Stomach smooth muscle (tissue), 2 donors: ENCODE results near the gene DUSP23.
A peak's percentile ranks its signal among the peaks of the same experiment; 100 is the strongest.

Source experiments
- H3K27ac ChIP-seq: one replicate; pipeline ENCODE4 v1.7.0; 2013; ENCODE audit warnings: mild to moderate bottlenecking, low read length, inconsistent platforms
- H3K27me3 ChIP-seq, 2 donors: one replicate each; pipeline ENCODE4 v1.7.0; 2013; ENCODE audit warnings: low read length in 2 of 2; ENCODE audit not compliant: insufficient read depth in 2 of 2, control insufficient read depth in 1 of 2
- H3K36me3 ChIP-seq, 2 donors: one replicate each; pipeline ENCODE4 v1.7.0; 2013; ENCODE audit warnings: low read length in 2 of 2; ENCODE audit not compliant: control insufficient read depth in 2 of 2, insufficient read depth in 2 of 2
- H3K4me1 ChIP-seq: one replicate; pipeline ENCODE4 v1.7.0; 2013; ENCODE audit warnings: low read length; ENCODE audit not compliant: control insufficient read depth, insufficient read depth
- H3K4me3 ChIP-seq, 2 donors: one replicate each; pipeline ENCODE4 v1.7.0; 2013; ENCODE audit warnings: low read length in 2 of 2
- H3K9ac ChIP-seq, 2 donors: one replicate each; pipeline ENCODE4 v1.7.0; 2013; ENCODE audit warnings: low read length in 2 of 2, mild to moderate bottlenecking in 1 of 2
- H3K9me3 ChIP-seq, 2 donors: one replicate each; pipeline ENCODE4 v1.7.0; 2013; ENCODE audit warnings: low read length in 2 of 2; ENCODE audit not compliant: control insufficient read depth in 2 of 2
- donor health status: healthy.
- donor health status: Pancreatic carcinoma.

The DUSP23 gene

GRCh38 chr1:159780583-159781582, at the start of gene DUSP23:
Gene DUSP23 (plus strand): TSS chr1:159780962. CDS start chr1:159781101, 139 bp downstream.
- peak within 1 kb of the TSS; percentile 42 for H3K27ac ChIP-seq

GRCh38 chr1:159737238-159737916, 43.4 kb upstream of the DUSP23 start:
- no peak overlapping the region for H3K9ac ChIP-seq
- no peaks in the 10 kb centered on the region for H3K27me3 ChIP-seq
- no peaks in the 10 kb centered on the region for H3K9me3 ChIP-seq
- H3K4me1 ChIP-seq: no peaks in the 10 kb centered on the region
- no peaks in the 10 kb centered on the region for H3K36me3 ChIP-seq
- H3K27ac ChIP-seq: no peak overlapping the region
- no peak overlapping the region for H3K4me3 ChIP-seq

More at GRCh38 chr1:159780583-159781582, at the start of gene DUSP23:
- Histone ChIP-seq H3K4me1 (peaks cover 9% of the 10 kb centered on the region), H3K27me3 (no peaks in the 10 kb centered on the region), H3K36me3 (no peaks in the 10 kb centered on the region), H3K4me3 (peak within 1 kb of the TSS; percentile 60 to 88), H3K9ac (peak within 1 kb of the TSS; percentile 61 to 72), H3K9me3 (no peaks in the 10 kb centered on the region)

- no peaks in the 10 kb centered on the region for H3K27me3 ChIP-seq
- no peak overlapping the region for H3K4me3 ChIP-seq
- H3K4me1 ChIP-seq: no peaks in the 10 kb centered on the region
- no peaks in the 10 kb centered on the region for H3K36me3 ChIP-seq
- H3K9ac ChIP-seq: no peak overlapping the region
- H3K9me3 ChIP-seq: no peaks in the 10 kb centered on the region
- no peak overlapping the region for H3K27ac ChIP-seq
Observed at GRCh38 chr1:159743651-159744410, 36.9 kb upstream of the DUSP23 start.

- no peaks in the 10 kb centered on the region for H3K4me1 ChIP-seq
- H3K9me3 ChIP-seq: no peaks in the 10 kb centered on the region
- H3K27me3 ChIP-seq: no peaks in the 10 kb centered on the region
- H3K36me3 ChIP-seq: no peaks in the 10 kb centered on the region
- H3K9ac ChIP-seq: no peak overlapping the region
- no peak overlapping the region for H3K27ac ChIP-seq
- H3K4me3 ChIP-seq: no peak overlapping the region
Observed at GRCh38 chr1:159746666-159747065, 34.1 kb upstream of the DUSP23 start.

- no peaks in the 10 kb centered on the region for H3K36me3 ChIP-seq
- no peaks in the 10 kb centered on the region for H3K4me1 ChIP-seq
- H3K27ac ChIP-seq: no peak overlapping the region
- H3K9me3 ChIP-seq: no peaks in the 10 kb centered on the region
- H3K4me3 ChIP-seq: no peak overlapping the region
- H3K9ac ChIP-seq: no peak overlapping the region
- no peaks in the 10 kb centered on the region for H3K27me3 ChIP-seq
Observed at GRCh38 chr1:159748370-159748769, 32.4 kb upstream of the DUSP23 start.

GRCh38 chr1:159749630-159750029, 31.1 kb upstream of the DUSP23 start:
- no peaks in the 10 kb centered on the region for H3K4me1 ChIP-seq
- H3K4me3 ChIP-seq: no peak overlapping the region
- no peak overlapping the region for H3K27ac ChIP-seq
- no peaks in the 10 kb centered on the region for H3K9me3 ChIP-seq
- no peaks in the 10 kb centered on the region for H3K36me3 ChIP-seq
- H3K9ac ChIP-seq: no peak overlapping the region
- H3K27me3 ChIP-seq: no peaks in the 10 kb centered on the region

- H3K27ac ChIP-seq: no peak overlapping the region
Observed at GRCh38 chr1:159750621-159751020, 30.1 kb upstream of the DUSP23 start.

GRCh38 chr1:159751031-159751430, 29.7 kb upstream of the DUSP23 start:
- H3K4me1 ChIP-seq: no peaks in the 10 kb centered on the region
- H3K4me3 ChIP-seq: no peak overlapping the region
- H3K36me3 ChIP-seq: no peaks in the 10 kb centered on the region
- H3K27me3 ChIP-seq: no peaks in the 10 kb centered on the region
- no peak overlapping the region for H3K27ac ChIP-seq
- H3K9ac ChIP-seq: no peak overlapping the region
- H3K9me3 ChIP-seq: no peaks in the 10 kb centered on the region

More at GRCh38 chr1:159750621-159751020, 30.1 kb upstream of the DUSP23 start:
- Histone ChIP-seq H3K9ac (no peak overlapping the region), H3K4me3 (no peak overlapping the region), H3K9me3 (no peaks in the 10 kb centered on the region), H3K27me3 (no peaks in the 10 kb centered on the region), H3K4me1 (no peaks in the 10 kb centered on the region), H3K36me3 (no peaks in the 10 kb centered on the region)

GRCh38 chr1:159752135-159752580, 28.6 kb upstream of the DUSP23 start:
- Histone ChIP-seq H3K4me3 (no peak overlapping the region), H3K27ac (no peak overlapping the region), H3K36me3 (no peaks in the 10 kb centered on the region), H3K9ac (no peak overlapping the region), H3K4me1 (no peaks in the 10 kb centered on the region), H3K27me3 (no peaks in the 10 kb centered on the region), H3K9me3 (no peaks in the 10 kb centered on the region)

- no peak overlapping the region for H3K27ac ChIP-seq
- no peaks in the 10 kb centered on the region for H3K36me3 ChIP-seq
- no peaks in the 10 kb centered on the region for H3K27me3 ChIP-seq
- no peaks in the 10 kb centered on the region for H3K9me3 ChIP-seq
- no peaks in the 10 kb centered on the region for H3K4me1 ChIP-seq
- H3K9ac ChIP-seq: no peak overlapping the region
- H3K4me3 ChIP-seq: no peak overlapping the region
Observed at GRCh38 chr1:159753386-159753785, 27.4 kb upstream of the DUSP23 start.
